BE2C (cell line): ENCODE measurements around the gene ITGB1BP1.

Experiments used
- DNase-seq: peaks from one replicate; pipeline ENCODE4 v3.0.0-alpha.2; 2020
- H3K27me3 ChIP-seq: fragments of 250-450 bp; sonication (Bioruptor Pico); 2 replicates; pipeline ENCODE4 v1.5.1; 2020; ENCODE audit warnings: mild to moderate bottlenecking
- H3K36me3 ChIP-seq: fragments of 250-450 bp; sonication (Bioruptor Pico); 2 replicates; pipeline ENCODE4 v1.5.1; 2020; ENCODE audit warnings: mild to moderate bottlenecking
- H3K4me1 ChIP-seq: fragments of 250-450 bp; sonication (Bioruptor Pico); 2 replicates; pipeline ENCODE4 v1.5.1; 2020
- H3K4me3 ChIP-seq: 2 replicates; pipeline ENCODE4 v1.5.1; 2011; ENCODE audit warnings: low read depth, low read length
- H3K9me3 ChIP-seq: fragments of 250-450 bp; sonication (Bioruptor Pico); 2 replicates; pipeline ENCODE4 v1.5.1; 2020
- TF ChIP-seq, protein P1 (sequence below): IDR thresholded peaks from 2 replicates; pipeline ENCODE4 v1.5.1; 2012; ENCODE audit warnings: mild to moderate bottlenecking, low read depth, low read length

ITGB1BP1 gene

DNA sequence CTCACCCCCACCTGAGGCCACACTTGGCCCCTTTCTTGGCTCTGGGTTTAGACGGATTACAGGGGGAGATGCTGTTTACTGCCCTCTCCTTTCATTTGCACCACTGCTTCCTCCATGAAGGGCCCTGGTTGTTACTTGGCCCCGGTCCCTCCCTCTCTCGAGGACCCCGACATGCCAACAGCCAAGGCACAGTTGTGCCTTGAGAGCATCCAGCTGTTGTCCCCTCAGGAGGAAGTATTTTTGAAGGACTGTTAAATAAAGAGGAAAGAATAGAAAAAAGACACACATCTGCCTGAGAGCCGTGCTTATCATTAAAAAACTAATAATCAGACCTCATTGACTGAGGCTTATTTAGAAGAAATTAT is 44.0 kb downstream of the ITGB1BP1 start:
- H3K36me3 ChIP-seq, result peaks cover 7% of the 10 kb centered on the region; the same call in 1 of the 2 replicates
- DNase-seq, result no peak
- H3K27me3 ChIP-seq, result no peaks in the 10 kb centered on the region
- peaks cover 16% of the 10 kb centered on the region for H3K4me1 ChIP-seq
- no peak overlapping the region for H3K4me3 ChIP-seq
- H3K9me3 ChIP-seq, result no peaks in the 10 kb centered on the region
- TF ChIP-seq, protein P1, sequence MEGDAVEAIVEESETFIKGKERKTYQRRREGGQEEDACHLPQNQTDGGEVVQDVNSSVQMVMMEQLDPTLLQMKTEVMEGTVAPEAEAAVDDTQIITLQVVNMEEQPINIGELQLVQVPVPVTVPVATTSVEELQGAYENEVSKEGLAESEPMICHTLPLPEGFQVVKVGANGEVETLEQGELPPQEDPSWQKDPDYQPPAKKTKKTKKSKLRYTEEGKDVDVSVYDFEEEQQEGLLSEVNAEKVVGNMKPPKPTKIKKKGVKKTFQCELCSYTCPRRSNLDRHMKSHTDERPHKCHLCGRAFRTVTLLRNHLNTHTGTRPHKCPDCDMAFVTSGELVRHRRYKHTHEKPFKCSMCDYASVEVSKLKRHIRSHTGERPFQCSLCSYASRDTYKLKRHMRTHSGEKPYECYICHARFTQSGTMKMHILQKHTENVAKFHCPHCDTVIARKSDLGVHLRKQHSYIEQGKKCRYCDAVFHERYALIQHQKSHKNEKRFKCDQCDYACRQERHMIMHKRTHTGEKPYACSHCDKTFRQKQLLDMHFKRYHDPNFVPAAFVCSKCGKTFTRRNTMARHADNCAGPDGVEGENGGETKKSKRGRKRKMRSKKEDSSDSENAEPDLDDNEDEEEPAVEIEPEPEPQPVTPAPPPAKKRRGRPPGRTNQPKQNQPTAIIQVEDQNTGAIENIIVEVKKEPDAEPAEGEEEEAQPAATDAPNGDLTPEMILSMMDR, result no peak

DNA sequence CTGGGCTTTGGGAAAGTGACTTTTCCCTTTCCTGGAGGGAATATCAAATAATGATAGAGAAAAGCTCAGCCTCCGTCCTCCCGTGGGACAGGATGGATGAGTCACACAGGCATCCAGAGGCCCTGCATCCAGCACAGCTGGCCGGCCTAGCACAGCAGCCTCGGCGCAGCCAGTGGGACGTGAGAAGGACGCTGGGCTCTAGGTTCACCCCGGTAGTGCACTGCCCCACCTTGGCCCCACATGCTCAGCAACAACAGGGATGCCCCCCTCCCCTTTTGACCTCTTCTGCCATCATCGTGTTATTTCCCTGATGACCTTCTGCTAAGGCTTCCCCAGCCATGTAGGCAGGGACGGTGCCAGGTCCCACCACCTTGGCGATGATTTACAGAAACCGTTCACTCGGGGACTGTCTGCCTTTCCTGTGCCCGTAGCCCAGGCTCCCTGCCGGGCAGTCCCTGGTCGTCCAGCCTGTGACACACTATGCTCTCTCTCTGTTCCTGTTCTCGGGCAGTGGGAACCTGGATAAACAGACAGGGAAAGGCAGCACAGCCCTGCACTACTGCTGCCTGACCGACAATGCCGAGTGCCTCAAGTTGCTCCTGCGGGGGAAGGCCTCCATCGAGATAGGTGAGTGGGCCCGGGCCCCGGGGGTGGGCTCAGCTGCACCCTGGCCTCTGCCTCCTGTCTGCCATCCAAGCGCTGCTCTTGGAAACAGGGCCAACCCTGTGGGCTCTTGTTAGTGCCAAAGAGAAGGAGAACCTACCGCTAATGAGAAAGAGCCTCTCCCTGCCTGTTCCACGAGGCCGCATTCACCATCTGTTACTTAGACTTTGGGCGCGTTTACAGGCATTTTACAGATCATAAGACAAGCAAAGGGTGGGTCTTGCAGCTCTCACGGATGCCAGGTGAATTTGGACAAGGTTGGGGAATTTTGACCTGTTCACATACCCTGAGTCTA is 44.6 kb downstream of the ITGB1BP1 start:
- no peak overlapping the region for H3K4me3 ChIP-seq
- no peaks in the 10 kb centered on the region for H3K9me3 ChIP-seq
- DNase-seq, result peak; percentile 80
- H3K27me3 ChIP-seq, result no peaks in the 10 kb centered on the region
- H3K4me1 ChIP-seq, result peaks cover 16% of the 10 kb centered on the region
- H3K36me3 ChIP-seq, result peaks cover 7% of the 10 kb centered on the region; the same call in 1 of the 2 replicates
- TF ChIP-seq, protein P1, result no peak

GRCh38 chr2:9377461-9378097 is 45.7 kb downstream of the ITGB1BP1 start:
- Histone ChIP-seq H3K4me1 (peaks cover 16% of the 10 kb centered on the region), H3K36me3 (peaks cover 7% of the 10 kb centered on the region; the same call in 1 of the 2 replicates), H3K27me3 (no peaks in the 10 kb centered on the region), H3K9me3 (no peaks in the 10 kb centered on the region), H3K4me3 (no peak overlapping the region)
- DNase-seq, result no peak
- TF ChIP-seq, protein P1, result no peak

- no peak for DNase-seq
- Histone ChIP-seq H3K27me3 (no peaks in the 10 kb centered on the region), H3K4me3 (no peak overlapping the region), H3K4me1 (peaks cover 14% of the 10 kb centered on the region), H3K9me3 (no peaks in the 10 kb centered on the region), H3K36me3 (peaks cover 6% of the 10 kb centered on the region; the same call in 1 of the 2 replicates)
- TF ChIP-seq, protein P1, result no peak
Measured at GRCh38 chr2:9375857-9376428, 47.4 kb downstream of the ITGB1BP1 start.

- Histone ChIP-seq H3K27me3 (no peaks in the 10 kb centered on the region), H3K36me3 (peaks cover 2% of the 10 kb centered on the region; the same call in 1 of the 2 replicates), H3K4me3 (no peak overlapping the region), H3K4me1 (peaks cover 9% of the 10 kb centered on the region), H3K9me3 (no peaks in the 10 kb centered on the region)
- DNase-seq, result no peak
- TF ChIP-seq, protein P1, result no peak
Measured at GRCh38 chr2:9374071-9374730, 49.1 kb downstream of the ITGB1BP1 start.
